CD14-positive monocyte (primary cell): ENCODE measurements around the gene LARP4B. TPM values are rescaled to one million over a fixed set of nuclear protein-coding genes. Genes with fewer than 3 reads are reported as not detected.

Experiments
- DNase-seq, 3 donors: peaks; one replicate each; pipeline ENCODE4 v3.0.0-alpha.2; 2011 to 2022
- H2AFZ ChIP-seq: 2 replicates; pipeline ENCODE4 v1.6.0; 2012; ENCODE audit warnings: mild to moderate bottlenecking, low read depth, low read length, inconsistent platforms; ENCODE audit not compliant: insufficient read depth, poor library complexity, severe bottlenecking
- H3K27ac ChIP-seq, 2 donors: 1 replicate in 1 of 2; 2 replicates in 1 of 2; pipeline ENCODE4 v1.5.1; 2012 to 2013; ENCODE audit warnings: low read length in 2 of 2, control low read depth in 1 of 2, inconsistent platforms in 1 of 2, low read depth in 1 of 2, mild to moderate bottlenecking in 1 of 2
- H3K27me3 ChIP-seq, 2 donors: one replicate each; pipeline versions ENCODE4 v1.6.0 to v1.6.1; 2011 to 2013; ENCODE audit warnings: low read length in 2 of 2; ENCODE audit not compliant: control insufficient read depth in 2 of 2, insufficient read depth in 2 of 2
- H3K36me3 ChIP-seq, 2 donors: replicated peaks in 1 of 2; 1 replicate in 1 of 2; 2 replicates in 1 of 2; pipeline versions ENCODE4 v1.5.1 to v1.6.1; 2012 to 2013; ENCODE audit warnings: low read length in 2 of 2, control low read depth in 1 of 2, inconsistent platforms in 1 of 2, mild to moderate bottlenecking in 1 of 2; ENCODE audit not compliant: insufficient read depth in 2 of 2, control insufficient read depth in 1 of 2
- H3K4me1 ChIP-seq, 2 donors: 1 replicate in 1 of 2; 2 replicates in 1 of 2; pipeline versions ENCODE4 v1.5.1 to v1.6.1; 2012 to 2013; ENCODE audit warnings: low read length in 2 of 2, control low read depth in 1 of 2, inconsistent platforms in 1 of 2, mild to moderate bottlenecking in 1 of 2, moderate library complexity in 1 of 2; ENCODE audit not compliant: insufficient read depth in 2 of 2, control insufficient read depth in 1 of 2
- H3K4me2 ChIP-seq: replicated peaks from 2 replicates; pipeline ENCODE3; 2012; ENCODE audit warnings: low read length, moderate library complexity, mild to moderate bottlenecking; ENCODE audit not compliant: poor library complexity, severe bottlenecking; ENCODE audit errors: extremely low read depth
- H3K4me3 ChIP-seq, 3 experiments: fragments of 200-600 bp in 1 of 3; sonication (generic) in 1 of 3; replicated peaks in 1 of 3; 1 replicate in 2 of 3; 2 replicates in 1 of 3; pipeline ENCODE4 v1.5.1; 2011 to 2013; ENCODE audit warnings: low read length in 3 of 3, mild to moderate bottlenecking in 3 of 3, control low read depth in 2 of 3, low read depth in 2 of 3, inconsistent platforms in 1 of 3, moderate library complexity in 1 of 3
- H3K79me2 ChIP-seq: 2 replicates; pipeline ENCODE4 v1.6.0; 2012; ENCODE audit warnings: mild to moderate bottlenecking, control low read depth, inconsistent platforms, low read length, moderate library complexity; ENCODE audit not compliant: insufficient read depth
- H3K9ac ChIP-seq: 2 replicates; pipeline ENCODE4 v1.6.0; 2017; ENCODE audit warnings: low read length, mild to moderate bottlenecking; ENCODE audit not compliant: insufficient read depth, poor library complexity, severe bottlenecking
- H3K9me3 ChIP-seq, 2 donors: replicated peaks in 1 of 2; 1 replicate in 1 of 2; 2 replicates in 1 of 2; pipeline versions ENCODE4 v1.5.1 to v1.6.1; 2012 to 2013; ENCODE audit warnings: low read length in 2 of 2, control low read depth in 1 of 2; ENCODE audit not compliant: control insufficient read depth in 1 of 2, insufficient read depth in 1 of 2
- H4K20me1 ChIP-seq: 2 replicates; pipeline ENCODE4 v1.6.0; 2012; ENCODE audit warnings: mild to moderate bottlenecking, low read length, control low read depth, moderate library complexity; ENCODE audit not compliant: insufficient read depth
- H3K27ac Mint-ChIP-seq, 7 donors: one replicate each; pipeline ENCODE4 v1.8.0; 2020; ENCODE audit warnings: mild to moderate bottlenecking in 7 of 7, mixed read lengths in 7 of 7, moderate library complexity in 6 of 7, inconsistent platforms in 2 of 7
- H3K27me3 Mint-ChIP-seq, 3 donors: one replicate each; pipeline ENCODE4 v1.8.0; 2021 to 2022; ENCODE audit warnings: low read depth in 3 of 3, mild to moderate bottlenecking in 3 of 3, mixed read lengths in 3 of 3, moderate library complexity in 3 of 3, inconsistent platforms in 1 of 3
- H3K36me3 Mint-ChIP-seq, 2 donors: one replicate each; pipeline ENCODE4 v1.8.0; 2020; ENCODE audit warnings: mixed read lengths in 2 of 2, inconsistent platforms in 1 of 2, mild to moderate bottlenecking in 1 of 2
- H3K4me1 Mint-ChIP-seq: one replicate; pipeline ENCODE4 v1.8.0; 2020; ENCODE audit warnings: mild to moderate bottlenecking, mixed read lengths
- H3K4me3 Mint-ChIP-seq, 2 donors: one replicate each; pipeline ENCODE4 v1.8.0; 2020; ENCODE audit warnings: mild to moderate bottlenecking in 2 of 2, mixed read lengths in 2 of 2, moderate library complexity in 1 of 2
- H3K9me3 Mint-ChIP-seq, 7 donors: one replicate each; pipeline ENCODE4 v1.8.0; 2020 to 2022; ENCODE audit warnings: mixed read lengths in 7 of 7, mild to moderate bottlenecking in 6 of 7, moderate library complexity in 6 of 7, inconsistent platforms in 2 of 7
- CTCF ChIP-seq: fragments of 200-600 bp; IDR thresholded peaks from one replicate; pipeline ENCODE4 v1.8.0; 2022; ENCODE audit warnings: antibody characterized with exemption, mild to moderate bottlenecking
- WGBS: methylation state at CpG from one replicate; pipeline ENCODE4 v1.1.5; 2013; ENCODE audit warnings: missing lambda C conversion rate; ENCODE audit not compliant: insufficient coverage; 5-methylcytosine and 5-hydroxymethylcytosine counted together
- intact Hi-C, 2 donors: fragments of 100-400 bp; cut with micrococcal nuclease; formaldehyde crosslinking; loops; one replicate each; pipeline versions ENCODE4 v1.15.0 to v1.15.1; 2023
- polyA plus RNA-seq, 3 donors: library from polyadenylated mRNA; depleted of rRNA in 1 of 3; unstranded in 2 of 3; stranded (reverse) in 1 of 3; fragments of 300-500 nt in 2 of 3; fragments of >200 nt in 1 of 3; fragmentation: Illumina TruSeq in 2 of 3; gene quantifications; 1 replicate in 2 of 3; 2 replicates in 1 of 3; pipeline ENCODE4 v1.2.3, GENCODE V29; 2012 to 2021

LARP4B gene
- polyA plus RNA-seq, 3 donors = 17.2 to 52.3 (median 33.0) TPM

DNA sequence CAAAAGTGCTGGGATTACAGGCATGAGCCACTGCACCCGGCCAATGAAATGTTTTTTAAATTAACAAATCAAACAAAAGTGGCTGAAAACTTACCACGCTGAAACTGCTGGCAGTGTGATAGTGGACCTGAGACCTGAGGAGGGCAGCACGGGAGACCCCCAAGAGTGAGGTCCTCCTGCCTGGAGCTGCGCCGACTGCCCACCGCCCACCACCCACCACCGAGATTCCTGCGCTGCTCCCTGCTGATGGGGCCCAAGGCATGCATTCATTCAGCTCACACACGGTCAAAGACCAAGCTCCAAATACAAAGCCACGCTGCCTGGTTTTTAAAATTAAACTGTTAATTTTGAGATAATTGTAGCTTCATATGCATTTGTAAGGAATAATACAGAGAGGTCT is 16.4 kb upstream of the LARP4B start:
- Mint-ChIP-seq H3K9me3 (peaks cover 0 to 6% (median 3%) of the 10 kb centered on the region in 7 donors), H3K4me1 (peaks cover 31% of the 10 kb centered on the region), H3K36me3 (peaks cover 0 to 2% of the 10 kb centered on the region in 2 donors), H3K4me3 (no peak overlapping the region), H3K27me3 (peaks cover 2 to 6% (median 4%) of the 10 kb centered on the region in 3 donors), H3K27ac (no peak overlapping the region)
- no peak for DNase-seq
- Histone ChIP-seq H3K27ac (no peak overlapping the region), H2AFZ (no peak overlapping the region), H3K9ac (no peak overlapping the region), H3K36me3 (no peaks in the 10 kb centered on the region), H3K9me3 (peaks cover 0 to 3% of the 10 kb centered on the region in 2 donors), H3K4me1 (peaks cover 23 to 24% of the 10 kb centered on the region in 2 donors), H3K79me2 (no peaks in the 10 kb centered on the region), H4K20me1 (no peaks in the 10 kb centered on the region), H3K4me2 (no peak overlapping the region), H3K4me3 (no peak overlapping the region), H3K27me3 (no peaks in the 10 kb centered on the region)
- 100% methylated on average over 4 of the region's 10 CpGs for WGBS
- intact Hi-C loops = no loop called here
- no peak for TF ChIP-seq CTCF

- intact Hi-C loops = no loop called here
- DNase-seq = peak in 1 of 3 donors; percentile 18
- Histone ChIP-seq H3K36me3 (no peaks in the 10 kb centered on the region), H3K4me2 (no peak overlapping the region), H3K4me1 (peaks cover 23 to 24% of the 10 kb centered on the region in 2 donors), H3K9me3 (peaks cover 0 to 3% of the 10 kb centered on the region in 2 donors), H3K27me3 (no peaks in the 10 kb centered on the region), H3K27ac (peak overlapping the region in 1 of 2 donors; percentile 38), H2AFZ (no peak overlapping the region), H3K79me2 (no peaks in the 10 kb centered on the region), H3K4me3 (no peak overlapping the region), H3K9ac (no peak overlapping the region), H4K20me1 (no peaks in the 10 kb centered on the region)
- Mint-ChIP-seq H3K4me3 (no peak overlapping the region), H3K36me3 (peaks cover 1 to 2% of the 10 kb centered on the region in 2 donors), H3K27me3 (peaks cover 2 to 6% (median 2%) of the 10 kb centered on the region in 3 donors), H3K4me1 (peaks cover 31% of the 10 kb centered on the region), H3K9me3 (peaks cover 0 to 6% (median 3%) of the 10 kb centered on the region in 7 donors), H3K27ac (peak overlapping the region in 4 of 7 donors; percentile 24 to 69 (median 45))
- no peak for TF ChIP-seq CTCF
- WGBS = 69% methylated on average over 7 of the region's 9 CpGs
Observed at GRCh38 chr10:947051-947450, 15.5 kb upstream of the LARP4B start.
